K562 (cell line): ENCODE results near the gene CDYL.

Source experiments
- HDGF ChIP-seq: fragments of 450-650 bp; IDR thresholded peaks from 2 replicates; pipeline ENCODE4 v1.6.1; 2016
- MEF2A ChIP-seq: IDR thresholded peaks from 2 replicates; pipeline ENCODE4 v1.6.1; 2011; ENCODE audit warnings: low read depth, mild to moderate bottlenecking, low read length, moderate library complexity; ENCODE audit not compliant: control insufficient read depth
- POLR2H ChIP-seq: IDR thresholded peaks from 2 replicates; pipeline ENCODE4 v1.6.1; 2016; ENCODE audit warnings: missing genetic modification characterization, low read depth, mild to moderate bottlenecking, control low read depth, missing compliant biosample characterization, moderate library complexity
- ZFP36 ChIP-seq: fragments of 150-350 bp; IDR thresholded peaks from 2 replicates; pipeline ENCODE4 v1.6.1; 2018; ENCODE audit warnings: low read length, low read depth; ENCODE audit not compliant: partially characterized antibody
- ZNF12 ChIP-seq: sonication (generic); formaldehyde crosslinking; IDR thresholded peaks from 2 replicates; pipeline ENCODE4 v1.4.0; 2020; ENCODE audit warnings: mild to moderate bottlenecking, missing genetic modification reagents

GRCh38 chr6:4965562-4966389, 189.6 kb downstream of the CDYL start:
- no peak for TF ChIP-seq POLR2H (tag)
- no peak for TF ChIP-seq HDGF
- no peak for TF ChIP-seq ZNF12
- no peak for TF ChIP-seq ZFP36
- no peak for TF ChIP-seq MEF2A
